ENCODE measurements around the gene NKTR.

Gene NKTR

DNA sequence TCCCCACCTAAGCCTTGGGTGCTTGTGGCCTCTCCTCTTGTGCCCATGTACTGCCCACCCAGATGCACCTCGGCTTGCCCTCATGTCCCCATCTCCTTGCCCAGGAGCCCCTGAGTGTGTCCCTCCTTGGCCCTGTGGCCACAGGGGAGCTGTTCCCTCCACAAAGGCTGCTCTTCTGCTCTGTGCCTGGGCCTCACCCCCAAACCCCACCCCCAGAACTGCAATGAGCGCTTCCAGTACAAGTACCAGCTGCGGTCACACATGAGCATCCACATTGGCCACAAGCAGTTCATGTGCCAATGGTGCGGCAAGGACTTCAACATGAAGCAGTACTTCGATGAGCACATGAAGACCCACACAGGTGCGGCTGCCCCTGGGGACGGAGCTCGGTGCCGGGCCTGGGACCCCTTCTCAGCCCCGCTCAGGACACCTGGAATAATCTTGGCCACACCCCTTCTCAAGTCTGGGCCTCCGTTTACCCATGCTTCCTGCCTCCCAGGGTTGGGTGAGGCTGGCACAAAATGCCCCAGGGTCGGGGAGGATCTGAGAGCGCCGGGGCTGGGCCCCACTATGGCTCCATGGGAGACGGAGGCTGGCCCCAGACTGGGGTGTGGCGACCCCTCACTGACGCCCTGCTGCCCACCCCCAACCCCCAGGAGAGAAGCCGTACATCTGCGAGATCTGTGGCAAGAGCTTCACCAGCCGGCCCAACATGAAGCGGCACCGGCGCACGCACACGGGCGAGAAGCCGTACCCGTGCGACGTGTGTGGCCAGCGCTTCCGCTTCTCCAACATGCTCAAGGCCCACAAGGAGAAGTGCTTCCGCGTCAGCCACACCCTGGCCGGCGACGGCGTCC is 63.3 kb downstream of the NKTR start:
- Histone ChIP-seq H3K4ac (ENCODE audit: low read length) (no peak overlapping the region), H3K14ac (ENCODE audit: low read length) (no peak overlapping the region), H4K91ac (ENCODE audit: low read depth, low read length, poor library complexity) (peak overlapping the region; percentile 19), H3K4me3 (ENCODE audit: low read length in 2 of 2) (no peak overlapping the region), H3K27me3 (ENCODE audit: control insufficient read depth in 3 of 3, insufficient read depth in 3 of 3, low read depth in 1 of 3, low read length in 3 of 3) (no peaks in the 10 kb centered on the region), H2BK5ac (ENCODE audit: low read length) (peak overlapping the region; percentile 13), H3K9ac (ENCODE audit: low read depth, low read length, poor library complexity) (no peak overlapping the region), H3K27ac (replicated peaks; ENCODE audit: low read length) (no peak overlapping the region), H3K18ac (ENCODE audit: low read length) (peak overlapping the region; percentile 18), H3K36me3 (replicated peaks in 1 of 2; ENCODE audit: control insufficient read depth in 2 of 2, insufficient read depth in 2 of 2, low read length in 2 of 2) (peaks cover 4% of the 10 kb centered on the region in 2 donors), H2BK15ac (ENCODE audit: low read length) (no peak overlapping the region), H3K79me1 (ENCODE audit: low read depth, low read length) (no peaks in the 10 kb centered on the region), H3K4me2 (ENCODE audit: insufficient read depth, low read length, poor library complexity, severe bottlenecking) (no peak overlapping the region), H2BK120ac (ENCODE audit: low read depth, low read length) (no peak overlapping the region), H3K9me3 (replicated peaks in 1 of 2; ENCODE audit: control insufficient read depth in 2 of 2, insufficient read depth in 1 of 2, low read depth in 1 of 2, low read length in 2 of 2) (peaks cover 0 to 2% of the 10 kb centered on the region in 2 donors), H2AFZ (ENCODE audit: low read length) (no peak overlapping the region), H2BK12ac (ENCODE audit: low read length) (no peak overlapping the region), H2AK5ac (ENCODE audit: low read depth, low read length) (peak overlapping the region; percentile 69), H3K23ac (ENCODE audit: low read depth, low read length, poor library complexity) (peak overlapping the region; percentile 34), H3K4me1 (ENCODE audit: control insufficient read depth in 2 of 2, insufficient read depth in 1 of 2, low read depth in 1 of 2, low read length in 2 of 2) (peaks cover 0 to 16% of the 10 kb centered on the region in 2 donors), H4K8ac (ENCODE audit: low read depth, low read length) (peak overlapping the region; percentile 87)
- WGBS, 2 donors (ENCODE audit: extremely low coverage in 2 of 2, insufficient read length in 2 of 2, insufficient replicate concordance in 1 of 2), result no CpG with 5 or more reads among the region's 38 CpGs
- DNase-seq (ENCODE audit: low spot score), result no peak

DNA sequence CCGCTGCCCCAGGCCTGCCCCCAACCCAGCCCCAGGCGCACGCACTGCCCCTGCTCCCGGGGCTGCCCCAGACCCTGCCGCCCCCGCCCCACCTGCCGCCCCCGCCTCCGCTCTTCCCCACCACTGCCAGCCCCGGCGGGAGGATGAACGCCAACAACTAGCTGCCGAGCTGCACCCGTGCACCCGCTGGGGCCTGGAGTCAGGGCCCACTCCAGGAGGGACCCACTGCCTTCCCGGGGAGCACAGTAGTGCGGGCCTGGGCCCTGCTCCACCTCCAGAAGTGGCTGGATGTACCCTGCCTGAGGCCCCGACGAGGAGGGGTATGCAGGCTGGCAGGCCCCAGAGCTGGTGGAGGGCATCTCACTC is 63.9 kb downstream of the NKTR start:
- Histone ChIP-seq H2AK5ac (ENCODE audit: low read depth, low read length) (no peak overlapping the region), H3K27ac (replicated peaks; ENCODE audit: low read length) (no peak overlapping the region), H2BK15ac (ENCODE audit: low read length) (no peak overlapping the region), H3K4me1 (ENCODE audit: control insufficient read depth in 2 of 2, insufficient read depth in 1 of 2, low read depth in 1 of 2, low read length in 2 of 2) (peaks cover 0 to 16% of the 10 kb centered on the region in 2 donors), H3K18ac (ENCODE audit: low read length) (no peak overlapping the region), H3K4me3 (ENCODE audit: low read length in 2 of 2) (no peak overlapping the region), H3K9ac (ENCODE audit: low read depth, low read length, poor library complexity) (no peak overlapping the region), H2BK120ac (ENCODE audit: low read depth, low read length) (no peak overlapping the region), H2AFZ (ENCODE audit: low read length) (no peak overlapping the region), H3K4me2 (ENCODE audit: insufficient read depth, low read length, poor library complexity, severe bottlenecking) (no peak overlapping the region), H3K9me3 (replicated peaks in 1 of 2; ENCODE audit: control insufficient read depth in 2 of 2, insufficient read depth in 1 of 2, low read depth in 1 of 2, low read length in 2 of 2) (peaks cover 0 to 4% of the 10 kb centered on the region in 2 donors), H3K27me3 (ENCODE audit: control insufficient read depth in 3 of 3, insufficient read depth in 3 of 3, low read depth in 1 of 3, low read length in 3 of 3) (no peaks in the 10 kb centered on the region), H4K91ac (ENCODE audit: low read depth, low read length, poor library complexity) (no peak overlapping the region), H3K4ac (ENCODE audit: low read length) (no peak overlapping the region), H4K8ac (ENCODE audit: low read depth, low read length) (no peak overlapping the region), H3K36me3 (replicated peaks in 1 of 2; ENCODE audit: control insufficient read depth in 2 of 2, insufficient read depth in 2 of 2, low read length in 2 of 2) (peaks cover 3 to 4% of the 10 kb centered on the region in 2 donors), H2BK5ac (ENCODE audit: low read length) (no peak overlapping the region), H3K79me1 (ENCODE audit: low read depth, low read length) (no peaks in the 10 kb centered on the region), H2BK12ac (ENCODE audit: low read length) (no peak overlapping the region), H3K23ac (ENCODE audit: low read depth, low read length, poor library complexity) (no peak overlapping the region), H3K14ac (ENCODE audit: low read length) (no peak overlapping the region)
- no CpG with 5 or more reads among the region's 19 CpGs for WGBS, 2 donors (ENCODE audit: extremely low coverage in 2 of 2, insufficient read length in 2 of 2, insufficient replicate concordance in 1 of 2)
- no peak for DNase-seq (ENCODE audit: low spot score)

DNA sequence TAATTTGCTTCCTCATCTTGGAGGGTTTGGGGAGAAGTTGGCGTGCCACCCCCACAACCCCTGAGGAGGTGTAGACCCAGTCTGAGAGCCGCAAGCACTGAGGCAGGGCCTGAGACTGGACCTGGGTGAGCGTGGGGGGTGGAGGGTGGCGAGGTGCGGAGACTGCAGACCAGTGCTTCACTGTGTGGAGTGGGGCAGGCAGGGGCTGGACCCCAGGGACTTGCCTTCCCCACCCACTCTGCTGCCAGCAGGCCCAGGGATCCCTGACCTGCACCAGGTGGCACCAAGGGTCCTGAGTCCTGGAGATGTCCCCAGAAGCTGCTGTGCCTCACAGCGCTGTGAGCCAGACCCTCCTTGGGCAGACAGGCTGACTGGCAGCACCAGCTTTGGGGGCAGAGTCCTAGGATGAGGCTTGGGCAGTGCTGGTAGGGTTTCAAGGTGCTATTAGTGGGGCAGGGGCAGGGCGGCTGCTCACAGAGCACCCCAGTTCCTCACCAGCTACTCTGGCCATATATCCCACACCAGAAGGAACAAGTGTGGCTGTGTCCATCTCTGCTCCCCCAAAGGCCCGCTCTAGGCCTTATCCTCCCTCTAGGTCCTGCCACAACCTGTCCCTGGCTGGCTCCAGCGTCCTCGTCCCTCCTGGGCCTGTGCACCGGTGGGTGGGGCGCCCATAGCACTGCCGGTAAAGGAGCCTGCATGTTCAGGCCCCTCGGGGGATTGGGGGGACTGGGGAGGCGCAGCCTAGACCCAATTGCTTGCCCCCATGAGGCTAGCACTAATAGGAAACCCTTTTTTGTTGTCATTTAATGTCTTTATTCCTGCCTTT is 64.8 kb downstream of the NKTR start:
- Histone ChIP-seq H2BK12ac (ENCODE audit: low read length) (no peak overlapping the region), H4K91ac (ENCODE audit: low read depth, low read length, poor library complexity) (no peak overlapping the region), H3K27me3 (ENCODE audit: control insufficient read depth in 3 of 3, insufficient read depth in 3 of 3, low read depth in 1 of 3, low read length in 3 of 3) (no peaks in the 10 kb centered on the region), H3K4me3 (ENCODE audit: low read length in 2 of 2) (no peak overlapping the region), H2BK15ac (ENCODE audit: low read length) (no peak overlapping the region), H3K9ac (ENCODE audit: low read depth, low read length, poor library complexity) (no peak overlapping the region), H3K36me3 (replicated peaks in 1 of 2; ENCODE audit: control insufficient read depth in 2 of 2, insufficient read depth in 2 of 2, low read length in 2 of 2) (peaks cover 0 to 4% of the 10 kb centered on the region in 2 donors), H3K14ac (ENCODE audit: low read length) (peak overlapping the region; percentile 91), H2BK5ac (ENCODE audit: low read length) (peak overlapping the region; percentile 4), H3K23ac (ENCODE audit: low read depth, low read length, poor library complexity) (peak overlapping the region; percentile 70), H3K4ac (ENCODE audit: low read length) (peak overlapping the region; percentile 94), H3K18ac (ENCODE audit: low read length) (peak overlapping the region; percentile 29), H3K4me1 (ENCODE audit: control insufficient read depth in 2 of 2, insufficient read depth in 1 of 2, low read depth in 1 of 2, low read length in 2 of 2) (peaks cover 0 to 16% of the 10 kb centered on the region in 2 donors), H2AFZ (ENCODE audit: low read length) (no peak overlapping the region), H4K8ac (ENCODE audit: low read depth, low read length) (no peak overlapping the region), H2BK120ac (ENCODE audit: low read depth, low read length) (peak overlapping the region; percentile 55), H2AK5ac (ENCODE audit: low read depth, low read length) (no peak overlapping the region), H3K27ac (replicated peaks; ENCODE audit: low read length) (no peak overlapping the region), H3K4me2 (ENCODE audit: insufficient read depth, low read length, poor library complexity, severe bottlenecking) (no peak overlapping the region), H3K9me3 (replicated peaks in 1 of 2; ENCODE audit: control insufficient read depth in 2 of 2, insufficient read depth in 1 of 2, low read depth in 1 of 2, low read length in 2 of 2) (peaks cover 0 to 4% of the 10 kb centered on the region in 2 donors), H3K79me1 (ENCODE audit: low read depth, low read length) (no peaks in the 10 kb centered on the region)
- DNase-seq (ENCODE audit: low spot score), result no peak
- WGBS, 2 donors (ENCODE audit: extremely low coverage in 2 of 2, insufficient read length in 2 of 2, insufficient replicate concordance in 1 of 2), result no CpG with 5 or more reads among the region's 15 CpGs

DNA sequence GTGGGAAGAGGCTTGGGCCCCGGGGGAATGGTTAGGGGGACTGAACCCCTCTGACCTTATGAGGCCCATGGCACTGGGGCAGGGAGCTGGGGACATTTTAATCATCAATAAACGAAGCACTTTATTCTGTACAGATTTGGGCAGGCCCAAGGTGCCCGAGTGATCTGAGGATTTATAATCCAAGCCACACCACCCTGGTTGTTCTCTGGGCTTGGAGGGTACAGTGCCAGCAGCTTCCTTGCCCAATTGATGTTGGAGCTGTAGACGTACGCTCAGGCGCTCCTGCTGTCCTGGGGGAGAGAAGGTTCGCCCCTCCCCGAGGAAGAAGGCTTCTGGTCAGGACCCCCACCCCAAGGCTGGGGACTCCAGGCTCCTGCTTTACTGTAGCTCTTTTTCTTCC is 65.5 kb downstream of the NKTR start:
- no peak overlapping the region for H2AFZ ChIP-seq (ENCODE audit: low read length)
- no peak overlapping the region for H3K4me2 ChIP-seq (ENCODE audit: insufficient read depth, low read length, poor library complexity, severe bottlenecking)
- H3K14ac ChIP-seq (ENCODE audit: low read length), result no peak overlapping the region
- H3K18ac ChIP-seq (ENCODE audit: low read length), result no peak overlapping the region
- H3K4ac ChIP-seq (ENCODE audit: low read length), result no peak overlapping the region
- H3K4me1 ChIP-seq (ENCODE audit: control insufficient read depth in 2 of 2, insufficient read depth in 1 of 2, low read depth in 1 of 2, low read length in 2 of 2), result peaks cover 0 to 16% of the 10 kb centered on the region in 2 donors
- no peak overlapping the region for H2BK12ac ChIP-seq (ENCODE audit: low read length)
- no CpG with 5 or more reads among the region's 8 CpGs for WGBS, 2 donors (ENCODE audit: extremely low coverage in 2 of 2, insufficient read length in 2 of 2, insufficient replicate concordance in 1 of 2)
- no peak overlapping the region for H3K23ac ChIP-seq (ENCODE audit: low read depth, low read length, poor library complexity)
- H3K79me1 ChIP-seq (ENCODE audit: low read depth, low read length), result no peaks in the 10 kb centered on the region
- H2BK15ac ChIP-seq (ENCODE audit: low read length), result no peak overlapping the region
- H2AK5ac ChIP-seq (ENCODE audit: low read depth, low read length), result no peak overlapping the region
- no peak overlapping the region for H3K9ac ChIP-seq (ENCODE audit: low read depth, low read length, poor library complexity)
- H4K8ac ChIP-seq (ENCODE audit: low read depth, low read length), result no peak overlapping the region
- H4K91ac ChIP-seq (ENCODE audit: low read depth, low read length, poor library complexity), result no peak overlapping the region
- DNase-seq (ENCODE audit: low spot score), result no peak
- peak overlapping the region; percentile 55 for H2BK120ac ChIP-seq (ENCODE audit: low read depth, low read length)
- no peaks in the 10 kb centered on the region for H3K27me3 ChIP-seq (ENCODE audit: control insufficient read depth in 3 of 3, insufficient read depth in 3 of 3, low read depth in 1 of 3, low read length in 3 of 3)
- no peak overlapping the region for H2BK5ac ChIP-seq (ENCODE audit: low read length)
- peaks cover 0 to 7% of the 10 kb centered on the region in 2 donors for H3K9me3 ChIP-seq (replicated peaks in 1 of 2; ENCODE audit: control insufficient read depth in 2 of 2, insufficient read depth in 1 of 2, low read depth in 1 of 2, low read length in 2 of 2)
- no peak overlapping the region for H3K27ac ChIP-seq (replicated peaks; ENCODE audit: low read length)
- H3K4me3 ChIP-seq (ENCODE audit: low read length in 2 of 2), result no peak overlapping the region
- H3K36me3 ChIP-seq (replicated peaks in 1 of 2; ENCODE audit: control insufficient read depth in 2 of 2, insufficient read depth in 2 of 2, low read length in 2 of 2), result peaks cover 0 to 4% of the 10 kb centered on the region in 2 donors

All from neuronal stem cell (in vitro differentiated cells).